Smooth muscle cell (in vitro differentiated cells): ENCODE measurements around the gene THSD4. TPM values are rescaled to one million over a fixed set of nuclear protein-coding genes. Genes with fewer than 3 reads are reported as not detected.

Experiments
- DNase-seq: peaks from one replicate; lab custom pipeline; 2025; ENCODE audit not compliant: unreplicated experiment; lab: John Stamatoyannopoulos, UW
- H2AFZ ChIP-seq: fragments of 200-600 bp; sonication (generic); 2 replicates; pipeline ENCODE4 v1.6.0; 2016; ENCODE audit warnings: antibody characterized with exemption, low read depth, mild to moderate bottlenecking
- H3F3A ChIP-seq: fragments of 200-600 bp; sonication (generic); 2 replicates; pipeline ENCODE4 v1.6.0; 2017; ENCODE audit warnings: antibody characterized with exemption, low read depth
- H3K27ac ChIP-seq: fragments of 200-600 bp; sonication (generic); 2 replicates; pipeline ENCODE4 v1.5.1; 2016; ENCODE audit warnings: low read depth, mild to moderate bottlenecking
- H3K27me3 ChIP-seq: fragments of 200-600 bp; sonication (generic); 2 replicates; pipeline ENCODE4 v1.6.1; 2016; ENCODE audit warnings: low read depth, mild to moderate bottlenecking
- H3K36me3 ChIP-seq: fragments of 200-600 bp; sonication (generic); 2 replicates; pipeline ENCODE4 v1.5.1; 2016; ENCODE audit warnings: low read depth
- H3K4me1 ChIP-seq: fragments of 200-600 bp; sonication (generic); 2 replicates; pipeline ENCODE4 v1.5.1; 2016; ENCODE audit warnings: low read depth
- H3K4me2 ChIP-seq: fragments of 200-600 bp; sonication (generic); 2 replicates; pipeline ENCODE4 v1.6.0; 2016; ENCODE audit warnings: mild to moderate bottlenecking
- H3K4me3 ChIP-seq: fragments of 200-600 bp; sonication (generic); 2 replicates; pipeline ENCODE4 v1.5.1; 2016; ENCODE audit warnings: mild to moderate bottlenecking
- H3K79me2 ChIP-seq: fragments of 200-600 bp; sonication (generic); 2 replicates; pipeline ENCODE4 v1.6.0; 2016; ENCODE audit warnings: low read depth, mild to moderate bottlenecking
- H3K9ac ChIP-seq: fragments of 200-600 bp; sonication (generic); 2 replicates; pipeline ENCODE4 v1.6.0; 2016; ENCODE audit warnings: low read depth
- H3K9me3 ChIP-seq: fragments of 200-600 bp; sonication (generic); replicated peaks from 2 replicates; pipeline ENCODE4 v1.5.1; 2016; ENCODE audit warnings: low read depth
- H4K20me1 ChIP-seq: fragments of 200-600 bp; sonication (generic); 2 replicates; pipeline ENCODE4 v1.6.0; 2016; ENCODE audit warnings: low read depth
- WGBS: methylation state at CpG from one replicate; pipeline ENCODE4 v1.1.7; 2016; ENCODE audit warnings: low lambda C conversion rate; 5-methylcytosine and 5-hydroxymethylcytosine counted together
- polyA plus RNA-seq: library from polyadenylated mRNA; unstranded; fragments of >200 nt; fragmentation: Nextera tagmentation; extraction: Ambion mirVana; gene quantifications from 2 replicates; pipeline ENCODE4 v1.2.1, GENCODE V29; 2016
- total RNA-seq: library from RNA; depleted of rRNA; stranded (reverse); fragments of >200 nt; gene quantifications from 2 replicates; pipeline ENCODE4 v1.2.3, GENCODE V29; 2014
- TF ChIP-seq, protein P1 (sequence below): fragments of 200-600 bp; sonication (generic); IDR thresholded peaks from 2 replicates; pipeline ENCODE4 v1.5.1; 2017; ENCODE audit warnings: borderline replicate concordance, mild to moderate bottlenecking, antibody characterized with exemption; ENCODE audit not compliant: insufficient read depth, poor library complexity, severe bottlenecking

THSD4 gene
- total and polyA plus RNA-seq, 2 experiments from 2014 or later, result 2.5 to 4.1 TPM

GRCh38 chr15:71749500-71749899 is 634.2 kb downstream of the THSD4 start:
- Histone ChIP-seq H4K20me1 (no peaks in the 10 kb centered on the region), H3K9ac (no peak overlapping the region), H3F3A (no peaks in the 10 kb centered on the region), H3K36me3 (no peaks in the 10 kb centered on the region), H2AFZ (no peak overlapping the region), H3K9me3 (no peaks in the 10 kb centered on the region), H3K27ac (no peak overlapping the region), H3K79me2 (no peaks in the 10 kb centered on the region), H3K4me1 (no peaks in the 10 kb centered on the region), H3K27me3 (no peaks in the 10 kb centered on the region), H3K4me3 (no peak overlapping the region), H3K4me2 (no peak overlapping the region)
- DNase-seq, result no peak
- 97% methylated on average over 14 of the region's 14 CpGs for WGBS
- TF ChIP-seq, protein P1, sequence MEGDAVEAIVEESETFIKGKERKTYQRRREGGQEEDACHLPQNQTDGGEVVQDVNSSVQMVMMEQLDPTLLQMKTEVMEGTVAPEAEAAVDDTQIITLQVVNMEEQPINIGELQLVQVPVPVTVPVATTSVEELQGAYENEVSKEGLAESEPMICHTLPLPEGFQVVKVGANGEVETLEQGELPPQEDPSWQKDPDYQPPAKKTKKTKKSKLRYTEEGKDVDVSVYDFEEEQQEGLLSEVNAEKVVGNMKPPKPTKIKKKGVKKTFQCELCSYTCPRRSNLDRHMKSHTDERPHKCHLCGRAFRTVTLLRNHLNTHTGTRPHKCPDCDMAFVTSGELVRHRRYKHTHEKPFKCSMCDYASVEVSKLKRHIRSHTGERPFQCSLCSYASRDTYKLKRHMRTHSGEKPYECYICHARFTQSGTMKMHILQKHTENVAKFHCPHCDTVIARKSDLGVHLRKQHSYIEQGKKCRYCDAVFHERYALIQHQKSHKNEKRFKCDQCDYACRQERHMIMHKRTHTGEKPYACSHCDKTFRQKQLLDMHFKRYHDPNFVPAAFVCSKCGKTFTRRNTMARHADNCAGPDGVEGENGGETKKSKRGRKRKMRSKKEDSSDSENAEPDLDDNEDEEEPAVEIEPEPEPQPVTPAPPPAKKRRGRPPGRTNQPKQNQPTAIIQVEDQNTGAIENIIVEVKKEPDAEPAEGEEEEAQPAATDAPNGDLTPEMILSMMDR, result no peak

DNA sequence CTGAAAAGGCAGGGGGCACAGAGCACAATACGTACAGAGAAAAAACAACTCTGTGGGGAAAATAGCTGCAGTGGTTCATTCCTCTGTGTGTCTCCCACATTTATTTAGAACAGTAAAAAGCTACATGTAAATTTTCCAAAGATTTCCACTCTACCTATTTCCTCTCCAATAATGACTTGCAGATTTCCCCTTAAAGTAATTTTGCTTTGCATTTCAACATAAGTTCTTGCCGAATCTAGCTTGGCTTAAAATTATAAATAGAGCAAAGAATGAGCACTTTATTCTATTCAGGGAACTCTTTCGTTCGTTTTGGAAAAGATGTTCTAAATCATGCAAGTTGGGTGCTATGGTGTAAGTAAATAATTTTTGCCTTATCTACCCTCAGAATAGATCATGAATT is 636.9 kb downstream of the THSD4 start:
- H3K9ac ChIP-seq, result no peak overlapping the region
- H3K4me1 ChIP-seq, result no peaks in the 10 kb centered on the region
- H3K4me3 ChIP-seq, result no peak overlapping the region
- H4K20me1 ChIP-seq, result no peaks in the 10 kb centered on the region
- TF ChIP-seq, protein P1, result no peak
- no peak for DNase-seq
- H2AFZ ChIP-seq, result no peak overlapping the region
- no peak overlapping the region for H3K4me2 ChIP-seq
- WGBS, result 94% methylated on average over 4 of the region's 4 CpGs
- no peaks in the 10 kb centered on the region for H3F3A ChIP-seq
- H3K27ac ChIP-seq, result no peak overlapping the region
- no peaks in the 10 kb centered on the region for H3K9me3 ChIP-seq
- no peaks in the 10 kb centered on the region for H3K79me2 ChIP-seq
- no peaks in the 10 kb centered on the region for H3K27me3 ChIP-seq
- no peaks in the 10 kb centered on the region for H3K36me3 ChIP-seq

DNA sequence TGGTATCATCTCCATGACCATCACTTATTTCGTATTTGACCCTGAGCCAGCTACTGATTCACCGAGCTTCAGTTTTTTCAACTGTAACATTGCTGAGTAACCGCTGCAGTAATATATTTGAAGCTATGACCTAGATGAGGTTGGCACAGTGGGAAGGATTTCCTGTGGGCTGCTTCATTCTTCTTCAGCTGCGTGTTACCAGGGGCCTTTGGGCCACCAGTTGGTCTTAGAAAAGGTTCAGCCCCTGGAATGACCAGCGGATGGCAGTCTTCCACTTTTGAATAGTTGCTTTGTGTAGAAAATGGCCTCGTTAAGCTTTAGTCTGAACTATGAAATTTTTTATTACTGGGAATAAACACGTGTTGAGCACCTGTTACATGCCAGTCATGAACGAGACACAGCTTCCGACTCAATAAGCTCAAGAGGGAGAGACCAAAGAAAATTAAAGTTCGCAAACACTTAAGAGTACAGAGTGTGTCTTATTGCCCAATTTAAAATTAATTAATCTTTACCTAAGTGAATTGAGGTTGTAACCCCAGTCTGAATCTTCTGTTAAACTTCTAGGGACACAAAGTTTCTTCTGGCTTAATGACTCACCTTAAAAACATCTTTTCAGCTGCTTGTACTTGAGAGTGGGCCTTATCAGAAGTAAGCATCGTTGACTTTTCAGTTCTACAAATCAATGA is 637.5 kb downstream of the THSD4 start:
- H3K36me3 ChIP-seq, result no peaks in the 10 kb centered on the region
- H3K27me3 ChIP-seq, result no peaks in the 10 kb centered on the region
- no peaks in the 10 kb centered on the region for H3K4me1 ChIP-seq
- DNase-seq, result no peak
- no peak overlapping the region for H2AFZ ChIP-seq
- peak overlapping the region; percentile 9 for H3K4me2 ChIP-seq
- H3K9me3 ChIP-seq, result no peaks in the 10 kb centered on the region
- no peaks in the 10 kb centered on the region for H3K79me2 ChIP-seq
- no peak overlapping the region for H3K27ac ChIP-seq
- no peaks in the 10 kb centered on the region for H4K20me1 ChIP-seq
- 66% methylated on average over 11 of the region's 11 CpGs for WGBS
- TF ChIP-seq, protein P1, result peak; percentile 43
- H3F3A ChIP-seq, result no peaks in the 10 kb centered on the region
- H3K9ac ChIP-seq, result no peak overlapping the region
- H3K4me3 ChIP-seq, result no peak overlapping the region

DNA sequence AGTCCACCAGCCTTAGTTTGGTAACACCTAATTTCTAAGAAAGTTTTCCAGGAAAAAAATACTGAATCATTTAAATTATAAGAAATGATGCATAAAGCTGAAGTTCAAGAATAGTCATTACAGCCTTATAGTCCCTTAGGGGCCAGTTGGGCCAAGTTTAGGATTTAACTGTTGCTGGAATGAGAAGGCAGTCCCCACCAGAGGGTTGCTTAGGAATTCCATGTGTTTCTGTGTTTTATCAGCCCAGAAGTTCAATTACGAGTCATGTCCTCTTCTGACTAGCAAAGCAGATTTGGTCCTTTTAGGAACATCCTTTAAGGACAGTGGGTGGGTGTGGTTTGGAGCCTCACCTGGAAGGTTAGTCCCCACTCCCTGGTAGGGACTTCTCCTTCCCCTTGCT is 638.1 kb downstream of the THSD4 start:
- no peaks in the 10 kb centered on the region for H4K20me1 ChIP-seq
- H3K4me2 ChIP-seq, result peak overlapping the region; percentile 9
- H2AFZ ChIP-seq, result no peak overlapping the region
- no peak overlapping the region for H3K9ac ChIP-seq
- WGBS, result 80% methylated on average over 1 of the region's 1 CpG
- H3K4me1 ChIP-seq, result no peaks in the 10 kb centered on the region
- no peak overlapping the region for H3K27ac ChIP-seq
- H3F3A ChIP-seq, result no peaks in the 10 kb centered on the region
- TF ChIP-seq, protein P1, result no peak
- no peak overlapping the region for H3K4me3 ChIP-seq
- DNase-seq, result no peak
- H3K36me3 ChIP-seq, result no peaks in the 10 kb centered on the region
- H3K27me3 ChIP-seq, result no peaks in the 10 kb centered on the region
- H3K79me2 ChIP-seq, result no peaks in the 10 kb centered on the region
- no peaks in the 10 kb centered on the region for H3K9me3 ChIP-seq
